ENCODE measurements around the gene OR56A1.

- TF ChIP-seq CTCF (IDR thresholded peaks at IDR 0.05): no peak
- TF ChIP-seq POLR2A (IDR thresholded peaks at IDR 0.05): no peak
Measured at GRCh38 chr11:5983443-5983842, 47.1 kb downstream of the OR56A1 start.

All from thyroid gland (tissue), 4 donors.